Measurements from ENCODE around the gene TAMALIN.

The TAMALIN gene

GRCh38 chr12:52037248-52037861 is 30.6 kb downstream of the TAMALIN start:
- DNase-seq: no peak

GRCh38 chr12:52038447-52038846 is 31.7 kb downstream of the TAMALIN start:
- DNase-seq: no peak

- DNase-seq: no peak
These were observed 34.3 kb downstream of the TAMALIN start for GRCh38 chr12:52041035-52041434.

- no peak for DNase-seq
These were observed 35.0 kb downstream of the TAMALIN start for GRCh38 chr12:52041695-52042123.

GRCh38 chr12:52042706-52043385 is 36.1 kb downstream of the TAMALIN start:
- no peak for DNase-seq

- DNase-seq: no peak
These were observed 36.9 kb downstream of the TAMALIN start for GRCh38 chr12:52043386-52044212.

- DNase-seq: no peak
These were observed 37.7 kb downstream of the TAMALIN start for GRCh38 chr12:52044292-52044983.

GRCh38 chr12:52045794-52046199 is 39.1 kb downstream of the TAMALIN start:
- DNase-seq: no peak

- DNase-seq: no peak
These were observed 40.1 kb downstream of the TAMALIN start for GRCh38 chr12:52046859-52047258.

- no peak for DNase-seq
These were observed 42.5 kb downstream of the TAMALIN start for GRCh38 chr12:52049286-52049685.

- no peak for DNase-seq
These were observed 42.9 kb downstream of the TAMALIN start for GRCh38 chr12:52049688-52050087.

GRCh38 chr12:52050116-52050757 is 43.5 kb downstream of the TAMALIN start:
- DNase-seq: no peak

GRCh38 chr12:52050758-52051541 is 44.2 kb downstream of the TAMALIN start, which contains the start of gene NR4A1:
Gene NR4A1 (plus strand): TSS chr12:52051442. CDS start chr12:52054329, 2,887 bp downstream.
- peak; percentile 99 for DNase-seq

GRCh38 chr12:52052468-52053186 is 45.9 kb downstream of the TAMALIN start:
- DNase-seq: peak; percentile 55

GRCh38 chr12:52053536-52054209 is 46.9 kb downstream of the TAMALIN start:
- DNase-seq: no peak

GRCh38 chr12:52054231-52054832 is 47.6 kb downstream of the TAMALIN start:
- no peak for DNase-seq

- no peak for DNase-seq
These were observed 48.3 kb downstream of the TAMALIN start for GRCh38 chr12:52054833-52055730.
